Stimulated activated CD8-positive, alpha-beta memory T cell treated with anti-CD3 and anti-CD28 coated beads, Interleukin-4, amount 100 ng/mL, for 4 hours (primary cell): ENCODE results near the gene SCRN2.
A peak's percentile ranks its signal among the peaks of the same experiment; 100 is the strongest.

ENCODE experiments used
- DNase-seq, 2 donors: peaks; one replicate each; pipeline ENCODE4 v3.0.0-alpha.2; 2020; ENCODE audit warnings: low read depth in 2 of 2, low spot score in 1 of 2

The SCRN2 gene

DNA sequence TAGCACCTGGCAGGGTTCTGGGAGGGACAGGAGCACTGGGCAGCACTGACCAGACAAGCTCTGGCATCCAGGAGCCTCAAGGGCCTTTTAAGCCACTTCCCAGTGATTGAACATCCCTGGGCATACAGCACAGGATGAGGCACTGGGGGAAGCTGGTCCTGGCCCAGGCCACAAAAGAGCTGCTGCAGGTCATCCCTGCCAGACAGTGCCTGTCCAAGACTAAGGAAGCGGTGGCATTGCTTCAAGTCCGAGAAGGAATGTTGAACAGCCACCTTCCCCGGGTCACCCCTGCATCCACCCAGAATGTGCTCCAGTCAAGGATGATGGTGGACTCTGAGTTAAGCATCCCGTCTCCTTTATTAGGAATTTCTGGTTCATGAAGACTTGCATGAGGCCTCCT is 18.3 kb downstream of the SCRN2 start:
- DNase-seq: no peak

DNA sequence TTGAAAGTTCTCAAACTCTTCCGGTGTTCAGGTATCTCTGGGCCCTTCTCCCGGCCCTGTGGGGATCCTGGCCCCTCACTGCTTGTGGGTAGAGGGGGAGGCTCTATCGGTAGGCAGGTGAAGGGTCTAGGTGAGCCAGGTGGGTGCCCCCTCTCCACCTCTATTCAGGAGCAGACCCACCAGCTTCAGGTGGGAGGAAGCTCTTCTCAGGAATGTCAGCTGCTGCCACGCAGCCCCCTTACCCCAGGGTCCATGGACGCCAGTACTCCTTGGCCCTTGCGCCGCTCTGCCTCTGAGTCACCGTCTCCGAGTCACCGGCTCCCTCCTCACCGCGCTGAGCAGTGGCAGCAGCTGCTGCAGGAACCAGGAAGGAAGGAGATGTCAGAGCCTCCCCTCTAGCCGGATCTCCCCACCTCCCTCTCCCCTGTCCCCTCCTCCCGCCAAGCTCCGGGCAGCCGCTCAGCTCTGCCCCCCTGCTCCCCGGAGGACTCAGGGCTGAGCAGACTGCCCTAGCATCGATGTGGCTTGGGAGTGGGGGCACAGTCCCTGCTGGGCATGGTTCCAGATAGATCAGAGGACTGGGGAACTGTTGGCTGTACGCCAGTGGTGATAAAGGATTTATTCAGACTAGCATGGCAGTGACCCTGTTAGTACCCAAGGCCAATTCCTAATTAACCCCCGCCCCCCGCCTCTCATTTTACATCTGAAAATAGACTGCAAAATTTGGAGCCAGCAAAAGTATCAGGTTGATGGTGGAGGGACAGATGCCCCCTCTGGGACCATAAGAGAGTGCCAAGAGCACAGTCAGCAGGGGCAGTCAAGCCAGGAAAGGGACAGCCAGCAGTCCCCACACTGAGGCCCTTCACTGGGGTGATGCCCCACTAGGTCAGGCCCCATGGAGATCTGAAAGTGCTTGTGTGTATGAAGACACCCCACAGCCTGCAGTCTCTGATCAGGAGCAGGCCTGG is 19.4 kb downstream of the SCRN2 start, which contains the start of gene OSBPL7:
OSBPL7 (minus strand) TSS at position 371 of the 968 bp plus-strand sequence. CDS start 1,516 bp downstream, outside the sequence.
- peak; percentile 51 to 63 for DNase-seq

DNA sequence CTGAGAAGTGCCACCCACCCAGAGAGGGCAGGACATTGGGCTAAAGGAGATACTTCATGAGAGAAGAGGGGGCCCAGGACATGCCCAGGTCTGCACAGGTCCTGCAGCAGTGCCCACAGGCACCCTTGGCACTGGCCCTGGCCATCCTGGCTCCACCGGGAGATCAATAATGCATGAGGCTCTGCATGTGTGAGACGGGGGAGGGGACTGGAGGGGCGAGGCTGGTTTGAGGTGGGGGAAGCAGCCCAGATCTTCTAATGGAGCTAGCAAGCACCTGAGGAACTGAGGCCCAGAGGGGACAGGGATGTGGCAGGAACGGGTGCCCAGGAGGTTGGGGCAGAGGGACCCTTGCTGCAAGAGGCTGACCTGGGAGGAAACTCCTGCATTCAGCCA is 20.0 kb downstream of the SCRN2 start:
- no peak for DNase-seq

DNA sequence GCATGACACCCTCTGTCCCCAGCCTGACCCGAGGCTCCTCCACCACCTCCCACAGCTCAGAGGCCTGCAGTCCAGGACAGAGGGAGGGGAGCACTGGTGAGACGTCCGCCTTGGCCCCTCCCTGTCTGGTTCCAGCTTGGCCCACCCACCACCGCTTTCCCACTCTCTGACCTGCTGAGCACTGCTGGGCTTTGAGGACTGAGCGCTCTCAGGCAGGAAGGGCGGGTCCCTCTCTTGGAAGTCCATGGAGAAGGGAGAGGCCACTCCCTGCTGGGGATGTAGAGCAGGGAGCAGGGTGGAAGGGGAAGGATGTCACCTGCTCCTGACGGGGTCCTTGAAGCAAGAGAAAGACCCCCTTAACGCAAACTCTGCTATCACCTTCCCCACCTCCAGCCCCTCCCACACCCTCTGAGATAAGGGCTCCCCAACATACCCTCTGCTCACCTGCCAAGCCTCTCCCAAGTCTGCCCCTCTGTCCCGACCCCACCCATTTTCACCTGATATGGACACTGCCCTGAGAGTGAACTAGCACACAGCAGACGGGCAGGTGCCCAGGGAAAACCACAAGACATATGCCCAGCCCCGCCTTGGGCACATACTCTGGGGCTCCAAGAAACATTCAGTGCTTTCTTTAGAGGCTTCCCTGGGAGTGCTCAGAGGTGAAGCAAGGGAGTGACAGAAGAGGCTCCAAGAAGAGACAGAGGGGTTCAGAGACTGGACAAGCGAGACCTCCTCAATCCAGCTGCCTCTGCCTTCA is 20.9 kb downstream of the SCRN2 start:
- no peak for DNase-seq

DNA sequence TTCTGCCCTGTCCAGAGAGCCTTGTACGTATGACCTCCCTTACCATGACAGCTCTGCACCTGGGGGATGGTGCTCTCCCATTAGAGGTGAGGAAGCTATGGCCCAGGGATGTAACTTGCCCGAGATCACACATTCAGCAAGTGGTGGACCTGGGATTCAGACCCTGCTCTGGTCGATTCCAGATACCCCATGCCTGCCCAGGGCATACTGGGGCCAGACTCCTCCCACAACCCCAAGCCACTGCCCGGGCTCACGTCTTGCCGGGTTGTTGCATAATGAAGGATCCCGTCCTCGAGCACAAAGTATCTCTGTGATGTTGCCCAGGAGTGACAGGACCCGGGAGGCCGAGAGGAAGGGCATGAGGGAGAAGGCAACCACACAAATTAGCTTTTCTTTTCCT is 21.6 kb downstream of the SCRN2 start:
- DNase-seq: no peak

GRCh38 chr17:47818002-47818695 is 22.9 kb downstream of the SCRN2 start:
- DNase-seq: no peak

DNA sequence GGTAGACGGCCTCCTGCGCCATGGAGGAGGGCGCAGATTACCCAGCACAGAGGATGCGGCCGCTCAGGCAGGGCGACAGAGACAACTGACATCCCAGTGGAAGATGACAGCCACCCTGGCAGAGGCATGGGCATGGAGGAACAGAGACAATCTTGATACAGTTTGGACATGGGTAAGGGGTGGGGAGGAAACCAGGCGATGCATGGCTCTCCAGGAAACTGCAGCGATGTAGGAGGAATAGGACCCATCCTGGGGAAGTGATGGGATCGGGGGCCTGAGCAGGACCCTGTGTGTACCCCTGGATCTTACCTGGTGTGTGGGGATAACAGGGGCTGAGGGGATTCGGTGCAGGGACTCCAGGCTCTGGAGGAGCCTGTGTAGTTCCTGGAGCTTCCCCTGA is 24.1 kb downstream of the SCRN2 start:
- no peak for DNase-seq

- no peak for DNase-seq
Observed at GRCh38 chr17:47816111-47816735, 24.9 kb downstream of the SCRN2 start.

DNA sequence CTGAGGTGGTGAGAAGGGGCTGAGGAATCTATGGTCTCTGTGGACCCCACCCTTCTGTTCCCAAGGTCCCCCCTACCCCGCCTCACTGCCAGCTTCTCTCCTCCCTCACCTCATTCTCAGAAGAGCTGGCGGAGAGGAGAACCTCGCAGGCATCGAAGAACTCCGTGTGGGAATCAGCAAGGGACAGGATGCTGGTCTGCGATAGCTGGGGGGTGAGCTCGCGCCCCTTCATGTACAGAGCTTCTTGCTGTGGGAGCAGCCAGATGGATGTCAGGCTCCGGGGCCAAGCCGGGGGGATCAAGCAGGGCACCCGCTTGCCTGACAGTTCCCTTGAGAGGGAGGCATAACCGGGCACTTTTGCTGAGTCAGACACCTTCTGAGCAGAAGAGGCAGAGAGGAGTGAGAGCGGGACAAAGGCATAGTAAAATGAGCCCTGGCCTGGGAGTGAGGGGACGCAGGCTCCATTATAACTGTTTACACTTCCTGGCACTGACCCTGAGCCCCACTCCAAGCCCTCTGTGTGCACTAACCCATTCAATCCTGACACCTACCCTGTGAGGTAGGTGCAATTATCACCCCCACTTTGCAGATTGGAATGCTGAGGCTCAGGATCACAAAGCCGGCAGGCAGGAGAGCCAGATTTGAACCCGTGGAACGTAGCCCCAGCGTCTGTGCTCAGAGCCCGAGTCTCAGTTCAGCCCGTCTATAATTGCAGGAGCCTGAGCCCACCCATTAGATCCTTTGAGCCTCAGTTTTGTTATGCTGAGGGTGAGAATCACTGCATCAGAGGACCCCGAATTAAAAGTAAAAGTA is 25.8 kb downstream of the SCRN2 start:
- no peak for DNase-seq

DNA sequence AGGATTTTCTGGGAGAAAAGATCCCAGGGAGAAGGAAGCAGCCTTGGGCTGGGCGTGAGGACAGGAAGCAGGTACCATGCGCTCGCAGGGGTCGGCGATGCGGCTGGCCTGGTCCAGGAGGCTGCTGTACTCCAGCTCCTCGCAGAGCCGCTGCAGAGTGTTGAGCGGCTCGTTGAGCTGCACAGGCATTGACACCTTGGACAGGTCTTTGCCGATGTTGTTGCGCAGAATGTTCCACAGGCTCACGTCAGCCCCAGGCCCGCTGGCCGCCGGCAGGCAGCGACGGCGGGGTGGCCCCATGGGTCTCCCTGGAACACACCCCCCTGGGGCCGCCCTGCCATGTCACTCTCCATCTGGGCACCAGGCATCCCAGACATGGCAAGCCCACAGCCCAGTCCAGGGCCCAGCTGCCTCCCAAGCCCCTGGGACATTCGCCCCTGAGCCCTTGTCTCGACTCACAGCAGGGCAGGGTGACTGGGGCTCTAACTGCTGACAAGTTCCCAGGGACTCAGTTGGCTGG is 27.5 kb downstream of the SCRN2 start:
- no peak for DNase-seq

DNA sequence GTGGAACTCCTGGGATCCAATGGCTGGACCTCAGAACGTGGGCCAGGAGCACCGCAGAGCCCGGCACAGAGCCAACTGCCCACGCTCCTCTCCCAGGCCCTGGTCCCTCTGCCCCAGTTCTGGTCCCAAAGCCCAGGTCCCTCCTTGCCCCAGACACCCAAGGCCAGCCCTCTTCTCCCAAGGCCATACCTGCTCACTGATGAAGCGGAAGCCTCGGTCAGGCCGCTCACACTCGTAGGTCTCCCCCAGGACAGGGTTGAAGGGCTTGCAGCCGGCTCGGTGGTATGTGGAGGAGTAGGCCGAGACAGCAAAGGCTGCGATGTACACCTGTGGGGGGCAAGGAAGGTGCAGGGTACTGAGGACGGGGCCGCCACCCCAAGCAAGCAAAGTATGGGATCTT is 28.0 kb downstream of the SCRN2 start:
- DNase-seq: no peak

DNA sequence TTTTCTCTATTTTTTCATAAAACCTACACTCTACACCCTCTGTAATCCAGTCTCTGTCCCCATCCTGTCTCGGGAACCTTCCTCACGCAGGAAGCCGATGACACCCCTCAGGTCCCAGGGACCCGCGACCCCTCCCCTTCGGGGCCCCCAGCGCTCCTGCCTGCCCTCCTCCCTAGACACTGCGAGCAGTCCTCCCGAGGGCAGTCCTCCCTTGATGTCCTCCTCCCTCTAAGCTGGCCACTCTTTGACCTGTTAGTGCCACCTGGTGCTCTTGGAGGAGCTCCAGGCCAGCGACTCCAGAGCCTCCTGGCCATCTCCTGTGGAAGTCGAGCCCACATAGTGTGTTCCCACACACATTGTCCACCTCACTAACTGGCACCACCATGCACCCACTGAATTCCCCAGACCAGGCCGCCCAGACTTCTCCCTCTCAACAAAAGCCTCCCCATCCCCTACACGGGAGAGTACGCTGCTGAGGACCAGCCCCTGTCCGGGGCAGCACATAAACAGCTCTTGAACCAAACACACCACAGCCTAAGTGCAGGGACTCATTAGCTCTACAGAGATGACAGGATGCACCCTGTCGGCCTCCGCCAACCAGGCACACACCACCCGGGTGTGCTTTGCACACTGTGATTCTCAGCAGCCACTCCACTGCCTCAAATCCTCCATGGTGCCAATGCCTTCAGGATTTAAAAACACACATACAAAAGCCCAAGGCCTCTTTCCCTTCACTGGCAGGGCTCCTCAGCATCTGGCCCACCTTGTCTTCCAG is 28.7 kb downstream of the SCRN2 start:
- no peak for DNase-seq

DNA sequence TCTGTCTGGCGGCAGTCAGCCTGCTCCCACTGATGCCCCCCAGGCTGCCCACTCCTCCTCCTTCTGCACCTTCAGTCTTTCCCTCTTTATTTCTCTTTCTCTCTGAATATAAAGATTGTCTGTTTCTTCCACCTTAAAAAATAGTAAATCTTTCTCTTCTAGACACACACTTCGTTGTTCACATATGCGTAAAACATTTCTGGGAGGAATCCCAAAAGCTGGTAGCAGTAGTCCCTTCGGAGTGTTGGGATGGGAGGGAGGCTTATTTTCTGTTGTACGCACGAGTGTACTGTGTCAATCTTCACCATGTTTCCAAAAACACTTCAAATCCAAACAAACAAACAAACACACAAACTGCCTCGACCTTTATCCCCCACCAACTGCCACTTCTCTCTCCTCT is 29.4 kb downstream of the SCRN2 start:
- no peak for DNase-seq

- DNase-seq: no peak
Observed at GRCh38 chr17:47810901-47811635, 30.0 kb downstream of the SCRN2 start.

- DNase-seq: no peak
Observed at GRCh38 chr17:47810200-47810821, 30.8 kb downstream of the SCRN2 start.

DNA sequence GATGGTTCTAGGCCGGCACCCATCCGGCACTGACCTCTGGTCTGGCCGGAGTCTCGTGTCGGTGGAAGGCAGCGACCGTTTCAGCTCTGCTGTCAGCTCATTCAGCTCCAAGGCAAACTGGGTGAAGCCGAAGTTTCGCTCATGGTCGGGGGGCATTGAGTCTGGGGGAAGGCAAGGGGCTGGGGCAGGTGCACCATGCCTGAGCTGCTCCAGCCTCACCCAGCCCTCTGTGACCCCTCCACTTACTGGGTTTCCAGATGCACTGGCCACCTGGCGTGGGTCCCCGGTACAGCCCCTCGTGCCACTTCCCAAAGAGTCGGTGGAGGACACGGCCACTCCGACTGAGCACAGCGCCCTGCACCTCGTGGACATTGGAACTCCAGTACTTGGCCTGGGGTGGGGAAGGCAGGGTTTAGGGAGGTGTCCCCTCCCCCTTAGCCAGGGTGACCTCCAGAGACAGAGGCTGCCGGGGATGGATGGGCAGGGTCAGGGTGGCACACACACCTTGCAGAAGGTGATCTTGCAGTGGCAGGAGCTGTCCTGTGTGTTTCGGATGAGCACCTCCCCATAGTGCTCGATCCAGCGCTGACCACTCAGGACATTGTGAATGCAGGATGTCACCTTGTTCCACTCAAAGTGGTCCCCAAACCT is 32.1 kb downstream of the SCRN2 start:
- no peak for DNase-seq

DNA sequence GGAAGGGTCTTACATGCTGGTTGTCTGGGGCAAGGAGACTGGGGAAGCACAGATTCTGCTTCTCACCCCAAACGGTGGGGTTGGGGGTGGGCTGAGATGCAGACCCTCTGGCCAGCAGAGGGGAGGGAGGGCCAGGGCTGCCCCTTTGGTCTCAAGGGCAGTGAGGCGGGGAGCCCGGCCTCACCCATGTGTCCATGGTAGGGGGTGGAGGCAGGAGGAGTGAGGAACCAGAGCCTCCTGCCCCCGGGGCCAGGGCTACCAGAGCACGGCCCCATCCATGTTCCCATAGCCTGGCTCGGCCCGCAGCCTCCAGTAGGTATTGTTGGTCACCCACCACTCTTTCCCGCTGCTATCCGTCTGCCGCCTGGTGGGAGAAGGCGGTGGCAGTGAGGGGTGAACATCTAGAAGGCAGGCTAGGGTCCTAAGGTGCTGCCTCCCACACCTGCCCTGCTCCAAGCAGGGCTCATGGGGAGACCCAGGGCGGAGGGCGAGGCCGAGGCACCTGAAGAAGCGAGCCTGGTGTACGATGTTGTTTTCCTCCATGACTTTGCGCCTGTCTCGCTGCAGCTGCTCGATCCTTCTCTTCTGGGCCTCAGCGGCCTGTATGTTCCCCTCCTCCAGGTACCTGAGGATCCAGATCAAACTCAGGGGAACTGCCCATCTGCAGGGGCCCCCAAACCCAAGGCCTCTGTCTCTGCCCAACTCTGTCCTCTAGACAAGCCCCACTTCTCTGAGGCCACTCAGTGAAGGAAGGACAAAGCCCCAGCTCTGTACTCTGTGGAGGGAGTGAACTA is 32.8 kb downstream of the SCRN2 start:
- DNase-seq: no peak
